Ascending aorta (tissue), 2 donors: ENCODE data around the gene CNOT9. TPM values are rescaled to one million over a fixed set of nuclear protein-coding genes. Genes with fewer than 3 reads are reported as not detected.

Source experiments
- DNase-seq, 2 donors: peaks; one replicate each; pipeline ENCODE4 v3.0.0-alpha.2; 2019; ENCODE audit warnings: low spot score in 2 of 2
- H3K27ac ChIP-seq, 2 donors: fragments of 200-600 bp; sonication (generic); one replicate each; pipeline ENCODE4 v1.5.1; 2016 to 2017; ENCODE audit warnings: mild to moderate bottlenecking in 1 of 2
- H3K27me3 ChIP-seq: fragments of 200-600 bp; sonication (generic); one replicate; pipeline ENCODE4 v1.5.1; 2017
- H3K36me3 ChIP-seq, 2 donors: fragments of 200-600 bp; sonication (generic); one replicate each; pipeline ENCODE4 v1.5.1; 2016
- H3K4me1 ChIP-seq, 2 donors: fragments of 200-600 bp; sonication (generic); one replicate each; pipeline ENCODE4 v1.5.1; 2016 to 2017; ENCODE audit warnings: mild to moderate bottlenecking in 1 of 2
- H3K4me3 ChIP-seq, 2 donors: fragments of 200-600 bp; sonication (generic); one replicate each; pipeline ENCODE4 v1.5.1; 2016 to 2017; ENCODE audit warnings: mild to moderate bottlenecking in 1 of 2
- H3K9me3 ChIP-seq, 2 donors: fragments of 200-600 bp; sonication (generic); one replicate each; pipeline ENCODE4 v1.5.1; 2016
- CTCF ChIP-seq, 3 experiments: fragments of 200-600 bp in 2 of 3; fragments of 450-650 bp in 1 of 3; sonication (generic) in 2 of 3; IDR thresholded peaks; one replicate each; pipeline ENCODE4 v1.5.1; 2016 to 2019; ENCODE audit warnings: antibody characterized with exemption in 3 of 3, mild to moderate bottlenecking in 1 of 3, moderate library complexity in 1 of 3
- intact Hi-C: fragments of 100-400 bp; cut with DNase I; formaldehyde crosslinking; loops from one replicate; pipeline ENCODE4 v1.15.1; 2023
- total RNA-seq: library from RNA; depleted of rRNA; stranded (reverse); fragments of >200 nt; gene quantifications from one replicate; pipeline ENCODE4 v1.1.0, GENCODE V29; 2016

Gene CNOT9
- total RNA-seq, 1 donor from 2014 or later: 46.7 TPM

GRCh38 chr2:218642121-218642656 lies 73.5 kb downstream of the CNOT9 start:
- Histone ChIP-seq H3K27me3 (no peaks in the 10 kb centered on the region), H3K27ac (no peak overlapping the region), H3K36me3 (peaks cover 93 to 95% of the 10 kb centered on the region in 2 donors), H3K4me1 (no peaks in the 10 kb centered on the region), H3K9me3 (no peaks in the 10 kb centered on the region), H3K4me3 (no peak overlapping the region)
- TF ChIP-seq CTCF (IDR thresholded peaks at IDR 0.05): no peak
- intact Hi-C loops: no loop called here
- no peak for DNase-seq

GRCh38 chr2:218642786-218643185 lies 74.1 kb downstream of the CNOT9 start:
- H3K4me3 ChIP-seq: no peak overlapping the region
- peaks cover 92 to 95% of the 10 kb centered on the region in 2 donors for H3K36me3 ChIP-seq
- DNase-seq: no peak
- intact Hi-C loops: no loop called here
- no peaks in the 10 kb centered on the region for H3K27me3 ChIP-seq
- no peak for TF ChIP-seq CTCF (IDR thresholded peaks at IDR 0.05)
- H3K9me3 ChIP-seq: no peaks in the 10 kb centered on the region
- no peak overlapping the region for H3K27ac ChIP-seq
- H3K4me1 ChIP-seq: no peaks in the 10 kb centered on the region

- H3K36me3 ChIP-seq: peaks cover 92 to 95% of the 10 kb centered on the region in 2 donors
- no peak for TF ChIP-seq CTCF (IDR thresholded peaks at IDR 0.05)
- intact Hi-C loops: no loop called here
Measured at GRCh38 chr2:218643751-218644310, 75.2 kb downstream of the CNOT9 start.

GRCh38 chr2:218644721-218645120 lies 76.1 kb downstream of the CNOT9 start:
- no peak for TF ChIP-seq CTCF (IDR thresholded peaks at IDR 0.05)
- DNase-seq: no peak
- intact Hi-C loops: no loop called here

More at GRCh38 chr2:218643751-218644310, 75.2 kb downstream of the CNOT9 start:
- Histone ChIP-seq H3K4me3 (no peak overlapping the region), H3K4me1 (no peaks in the 10 kb centered on the region), H3K27me3 (no peaks in the 10 kb centered on the region), H3K9me3 (no peaks in the 10 kb centered on the region), H3K27ac (no peak overlapping the region)
- no peak for DNase-seq

GRCh38 chr2:218645126-218645525 lies 76.5 kb downstream of the CNOT9 start:
- no peak for TF ChIP-seq CTCF (IDR thresholded peaks at IDR 0.05)
- DNase-seq: no peak
- Histone ChIP-seq H3K9me3 (no peaks in the 10 kb centered on the region), H3K4me1 (no peaks in the 10 kb centered on the region), H3K36me3 (peaks cover 92 to 96% of the 10 kb centered on the region in 2 donors), H3K27me3 (no peaks in the 10 kb centered on the region), H3K27ac (no peak overlapping the region), H3K4me3 (no peak overlapping the region)
- intact Hi-C loops: no loop called here

More at GRCh38 chr2:218644721-218645120, 76.1 kb downstream of the CNOT9 start:
- Histone ChIP-seq H3K27me3 (no peaks in the 10 kb centered on the region), H3K36me3 (peaks cover 91 to 95% of the 10 kb centered on the region in 2 donors), H3K9me3 (no peaks in the 10 kb centered on the region), H3K4me1 (no peaks in the 10 kb centered on the region), H3K4me3 (no peak overlapping the region), H3K27ac (no peak overlapping the region)

Other genes starting within 250 kb of the CNOT9 start
- gene CATIP, start 212.0 kb upstream of the CNOT9 start, total RNA-seq: not detected
- 16.4 TPM for gene SLC11A1, start 186.6 kb upstream of the CNOT9 start, total RNA-seq
- gene CTDSP1, start 169.0 kb upstream of the CNOT9 start, total RNA-seq: 144 TPM
- gene VIL1, start 149.7 kb upstream of the CNOT9 start, total RNA-seq: not detected
- 11.8 TPM for gene USP37, start 488 bp upstream of the CNOT9 start, total RNA-seq
- 1.9 TPM for gene PLCD4, start 39.1 kb downstream of the CNOT9 start, total RNA-seq
- 79.7 TPM for gene ZNF142, start 90.8 kb downstream of the CNOT9 start, total RNA-seq
- gene BCS1L, start 90.8 kb downstream of the CNOT9 start, total RNA-seq: 27.7 TPM
- gene RNF25, start 103.2 kb downstream of the CNOT9 start, total RNA-seq: 36.0 TPM
- gene STK36, start 103.2 kb downstream of the CNOT9 start, total RNA-seq: 17.7 TPM
- 93.4 TPM for gene TTLL4, start 142.0 kb downstream of the CNOT9 start, total RNA-seq
- 53.1 TPM for gene CYP27A1, start 213.3 kb downstream of the CNOT9 start, total RNA-seq